WTC11 (cell line): Measurements from ENCODE around the gene ADCY2. TPM values are rescaled to one million over a fixed set of nuclear protein-coding genes. Genes with fewer than 3 reads are reported as not detected.

Experiments used
- ATAC-seq: fragments of 200-7000 bp; cut with Tn5 transposase; 2 replicates; pipeline ENCODE4 v1.10.0; 2021; ENCODE audit warnings: mild to moderate bottlenecking, moderate library complexity
- CTCF ChIA-PET: fragments of 300-600 bp; sonication (Branson Sonifier 250); formaldehyde crosslinking; loops from one replicate; lab custom pipeline; 2021; ENCODE audit warnings: antibody characterized with exemption; lab: Charles Lee
- POLR2A ChIA-PET: fragments of 350-600 bp; sonication (Branson Sonifier 250); formaldehyde crosslinking; loops from one replicate; lab custom pipeline; 2021; ENCODE audit warnings: antibody characterized with exemption; lab: Charles Lee
- DNase-seq: peaks from one replicate; pipeline ENCODE4 v3.0.0; 2021; ENCODE audit warnings: low spot score
- H3K27ac Mint-ChIP-seq: 2 replicates; pipeline ENCODE4 v1.8.0; 2021; ENCODE audit warnings: mixed read lengths
- H3K27me3 Mint-ChIP-seq: 2 replicates; pipeline ENCODE4 v1.8.0; 2021; ENCODE audit warnings: low read depth, mild to moderate bottlenecking, moderate library complexity, mixed read lengths
- H3K36me3 Mint-ChIP-seq: 2 replicates; pipeline ENCODE4 v1.8.0; 2021; ENCODE audit warnings: mixed read lengths
- H3K4me1 Mint-ChIP-seq: 2 replicates; pipeline ENCODE4 v1.8.0; 2022; ENCODE audit warnings: mixed read lengths
- H3K4me3 Mint-ChIP-seq: 2 replicates; pipeline ENCODE4 v1.8.0; 2021; ENCODE audit warnings: mild to moderate bottlenecking, moderate library complexity, mixed read lengths
- H3K9me3 Mint-ChIP-seq: 2 replicates; pipeline ENCODE4 v1.8.0; 2021; ENCODE audit warnings: mixed read lengths
- E2F5 ChIP-seq: sonication (generic); formaldehyde crosslinking; IDR thresholded peaks from 2 replicates; pipeline ENCODE4 v1.8.1; 2022; ENCODE audit warnings: mild to moderate bottlenecking, moderate library complexity, missing genetic modification reagents
- ELF4 ChIP-seq: sonication (generic); formaldehyde crosslinking; IDR thresholded peaks from 2 replicates; pipeline ENCODE4 v1.8.1; 2022; ENCODE audit warnings: low read depth, mild to moderate bottlenecking, moderate library complexity, missing genetic modification reagents
- ERG ChIP-seq: fragments of 250-450 bp; sonication (Bioruptor Pico); IDR thresholded peaks from 2 replicates; pipeline ENCODE4 v1.8.0; 2021; ENCODE audit warnings: mild to moderate bottlenecking
- ESRRA ChIP-seq: sonication (generic); formaldehyde crosslinking; IDR thresholded peaks from 2 replicates; pipeline ENCODE4 v1.8.1; 2022; ENCODE audit warnings: mild to moderate bottlenecking, missing genetic modification reagents, borderline replicate concordance
- ETV6 ChIP-seq: sonication (generic); formaldehyde crosslinking; IDR thresholded peaks from 2 replicates; pipeline ENCODE4 v1.8.1; 2022; ENCODE audit warnings: mild to moderate bottlenecking, missing genetic modification reagents
- FOXJ3 ChIP-seq: sonication (generic); formaldehyde crosslinking; IDR thresholded peaks from 2 replicates; pipeline ENCODE4 v1.9.0; 2021; ENCODE audit warnings: missing genetic modification reagents, mild to moderate bottlenecking, borderline replicate concordance
- MYBL2 ChIP-seq: sonication (generic); formaldehyde crosslinking; IDR thresholded peaks from 2 replicates; pipeline ENCODE4 v1.8.1; 2023; ENCODE audit warnings: mild to moderate bottlenecking, moderate library complexity, missing genetic modification reagents
- NFATC4 ChIP-seq: fragments of 250-450 bp; sonication (Bioruptor Pico); IDR thresholded peaks from 2 replicates; pipeline ENCODE4 v1.9.0; 2021; ENCODE audit warnings: mild to moderate bottlenecking
- NFYB ChIP-seq: sonication (generic); formaldehyde crosslinking; conservative IDR thresholded peaks from 2 replicates; pipeline ENCODE4 v1.8.0; 2022; ENCODE audit warnings: low read depth, missing genetic modification reagents
- PRRX2 ChIP-seq: fragments of 250-450 bp; sonication (Bioruptor Pico); IDR thresholded peaks from 2 replicates; pipeline ENCODE4 v1.8.0; 2021; ENCODE audit warnings: mild to moderate bottlenecking
- RORB ChIP-seq: fragments of 250-450 bp; sonication (Bioruptor Pico); IDR thresholded peaks from 2 replicates; pipeline ENCODE4 v1.9.0; 2021; ENCODE audit warnings: mild to moderate bottlenecking
- SMAD3 ChIP-seq: sonication (generic); formaldehyde crosslinking; IDR thresholded peaks from 2 replicates; pipeline ENCODE4 v1.8.0; 2022; ENCODE audit warnings: missing genetic modification reagents, mild to moderate bottlenecking, borderline replicate concordance
- TCF7 ChIP-seq: sonication (generic); formaldehyde crosslinking; IDR thresholded peaks from 2 replicates; pipeline ENCODE4 v1.8.0; 2022; ENCODE audit warnings: mild to moderate bottlenecking, low read depth, missing genetic modification reagents, moderate library complexity
- TEAD1 ChIP-seq: sonication (generic); formaldehyde crosslinking; IDR thresholded peaks from 2 replicates; pipeline ENCODE4 v1.8.0; 2022; ENCODE audit warnings: mild to moderate bottlenecking, missing genetic modification reagents
- USF1 ChIP-seq: sonication (generic); formaldehyde crosslinking; IDR thresholded peaks from 2 replicates; pipeline ENCODE4 v1.8.0; 2022; ENCODE audit warnings: mild to moderate bottlenecking, missing genetic modification reagents
- ZNF121 ChIP-seq: sonication (generic); formaldehyde crosslinking; IDR thresholded peaks from 2 replicates; pipeline ENCODE4 v1.8.0; 2023; ENCODE audit warnings: missing genetic modification reagents
- ZNF219 ChIP-seq: sonication (generic); formaldehyde crosslinking; IDR thresholded peaks from 2 replicates; pipeline ENCODE4 v1.8.0; 2023; ENCODE audit warnings: missing genetic modification reagents, mild to moderate bottlenecking, borderline replicate concordance
- ZNF423 ChIP-seq: fragments of 250-450 bp; sonication (Bioruptor Pico); IDR thresholded peaks from 2 replicates; pipeline ENCODE4 v2.1.2; 2022; ENCODE audit warnings: mild to moderate bottlenecking, moderate library complexity
- total RNA-seq: library from RNA; stranded (reverse); gene quantifications from 3 replicates; pipeline ENCODE4 v1.2.3, GENCODE V29; 2021
- TF ChIP-seq, protein P1 (sequence below): sonication (generic); formaldehyde crosslinking; IDR thresholded peaks from 2 replicates; pipeline ENCODE4 v1.8.1; 2022; ENCODE audit warnings: low read depth, mild to moderate bottlenecking, moderate library complexity, missing genetic modification reagents, borderline replicate concordance
- TF ChIP-seq, protein P2 (sequence below): sonication (generic); formaldehyde crosslinking; IDR thresholded peaks from 2 replicates; pipeline ENCODE4 v1.8.1; 2023; ENCODE audit warnings: mild to moderate bottlenecking, missing genetic modification reagents
- TF ChIP-seq, protein P3 (sequence below): sonication (generic); formaldehyde crosslinking; IDR thresholded peaks from 2 replicates; pipeline ENCODE4 v1.8.0; 2023; ENCODE audit warnings: missing genetic modification reagents

The ADCY2 gene
- total RNA-seq, 1 experiment from 2014 or later, result 142 TPM

DNA sequence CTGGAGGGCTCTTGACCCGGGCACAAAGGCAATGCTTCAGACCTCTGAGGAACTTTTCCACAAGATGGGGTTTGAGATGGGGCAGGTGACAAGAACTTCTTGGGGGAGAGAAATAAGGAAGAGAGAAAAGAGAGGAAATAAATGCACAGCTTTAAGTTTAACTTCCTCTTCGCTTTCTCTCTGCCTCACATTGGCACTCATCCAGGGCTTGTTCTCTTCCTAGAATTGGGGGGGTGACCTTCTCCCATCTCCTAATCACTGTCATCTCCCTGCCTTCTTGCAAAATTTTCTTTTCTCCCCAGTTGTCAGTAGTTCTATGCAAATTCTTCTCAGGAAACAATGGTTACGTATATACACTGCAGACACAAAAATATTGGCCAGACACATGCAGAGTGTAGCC, 19.1 kb upstream of the ADCY2 start (continued):
- TF ChIP-seq, protein P1, sequence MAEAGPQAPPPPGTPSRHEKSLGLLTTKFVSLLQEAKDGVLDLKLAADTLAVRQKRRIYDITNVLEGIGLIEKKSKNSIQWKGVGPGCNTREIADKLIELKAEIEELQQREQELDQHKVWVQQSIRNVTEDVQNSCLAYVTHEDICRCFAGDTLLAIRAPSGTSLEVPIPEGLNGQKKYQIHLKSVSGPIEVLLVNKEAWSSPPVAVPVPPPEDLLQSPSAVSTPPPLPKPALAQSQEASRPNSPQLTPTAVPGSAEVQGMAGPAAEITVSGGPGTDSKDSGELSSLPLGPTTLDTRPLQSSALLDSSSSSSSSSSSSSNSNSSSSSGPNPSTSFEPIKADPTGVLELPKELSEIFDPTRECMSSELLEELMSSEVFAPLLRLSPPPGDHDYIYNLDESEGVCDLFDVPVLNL (CRISPR knock-in tag), result no peak
- TF ChIP-seq, protein P2, sequence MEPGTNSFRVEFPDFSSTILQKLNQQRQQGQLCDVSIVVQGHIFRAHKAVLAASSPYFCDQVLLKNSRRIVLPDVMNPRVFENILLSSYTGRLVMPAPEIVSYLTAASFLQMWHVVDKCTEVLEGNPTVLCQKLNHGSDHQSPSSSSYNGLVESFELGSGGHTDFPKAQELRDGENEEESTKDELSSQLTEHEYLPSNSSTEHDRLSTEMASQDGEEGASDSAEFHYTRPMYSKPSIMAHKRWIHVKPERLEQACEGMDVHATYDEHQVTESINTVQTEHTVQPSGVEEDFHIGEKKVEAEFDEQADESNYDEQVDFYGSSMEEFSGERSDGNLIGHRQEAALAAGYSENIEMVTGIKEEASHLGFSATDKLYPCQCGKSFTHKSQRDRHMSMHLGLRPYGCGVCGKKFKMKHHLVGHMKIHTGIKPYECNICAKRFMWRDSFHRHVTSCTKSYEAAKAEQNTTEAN (CRISPR knock-in tag), result no peak
- TF ChIP-seq E2F5 (CRISPR knock-in tag), result no peak

GRCh38 chr5:7377761-7378160, 18.2 kb upstream of the ADCY2 start:
- ChIA-PET POLR2A (no interaction called here), CTCF (interaction anchor here (1.6 kb wide), 1 partner anchor 17 kb away, joined by 5 read pairs; no protein-coding TSS in a partner anchor)
- no peak for TF ChIP-seq ETV6
- no peak for TF ChIP-seq E2F5 (CRISPR knock-in tag)
- Mint-ChIP-seq H3K27ac (no peak overlapping the region), H3K27me3 (peaks cover 4% of the 10 kb centered on the region), H3K36me3 (peaks cover 9% of the 10 kb centered on the region), H3K9me3 (peaks cover 4% of the 10 kb centered on the region; the same call in 1 of the 2 replicates), H3K4me3 (no peak overlapping the region), H3K4me1 (peaks cover 5% of the 10 kb centered on the region; the same call in 1 of the 2 replicates)
- no peak for DNase-seq
- no peak for ATAC-seq

GRCh38 chr5:7382588-7382987, 13.3 kb upstream of the ADCY2 start:
- no peak for TF ChIP-seq NFYB (CRISPR knock-in tag)
- no peak for TF ChIP-seq TCF7 (CRISPR knock-in tag)
- TF ChIP-seq, all 79 proteins: peak for 0
- Mint-ChIP-seq H3K4me3 (no peak overlapping the region), H3K27ac (no peak overlapping the region), H3K27me3 (no peaks in the 10 kb centered on the region), H3K9me3 (no peaks in the 10 kb centered on the region), H3K4me1 (peaks cover 14% of the 10 kb centered on the region), H3K36me3 (no peaks in the 10 kb centered on the region)
- CTCF ChIA-PET, result interaction anchor here (0.9 kb wide), 1 partner anchor 12 kb away, joined by 5 read pairs; no protein-coding TSS in a partner anchor
- POLR2A ChIA-PET, result interaction anchor here (0.6 kb wide), 1 partner anchor 17 kb away, joined by 3 read pairs; no protein-coding TSS in a partner anchor
- DNase-seq (no peak), ATAC-seq (no peak)

DNA sequence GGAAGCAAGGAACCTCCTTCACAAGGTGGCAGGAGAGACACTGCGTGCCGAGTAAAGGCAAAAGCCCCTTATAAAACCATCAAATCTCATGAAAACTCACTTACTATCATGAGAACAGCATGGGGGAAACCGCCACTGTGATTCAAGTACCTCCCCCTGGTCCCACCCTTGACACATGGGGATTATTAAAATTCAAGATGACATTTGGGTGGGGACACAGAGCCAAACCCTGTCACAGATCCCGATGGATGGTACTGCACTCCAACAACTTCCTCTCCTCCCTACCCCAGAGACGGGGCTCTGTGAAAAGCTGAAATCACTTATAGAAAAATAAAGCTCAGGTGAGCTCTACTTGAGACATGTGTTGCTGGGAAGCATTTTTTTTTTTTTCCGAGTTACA, 10.3 kb upstream of the ADCY2 start:
- DNase-seq (no peak), ATAC-seq (no peak)
- Mint-ChIP-seq H3K36me3 (no peaks in the 10 kb centered on the region), H3K4me1 (peaks cover 19% of the 10 kb centered on the region), H3K9me3 (no peaks in the 10 kb centered on the region), H3K27ac (no peak overlapping the region), H3K27me3 (no peaks in the 10 kb centered on the region), H3K4me3 (no peak overlapping the region)
- POLR2A ChIA-PET, result interaction anchor here (1.0 kb wide), 1 partner anchor 9 kb away, joined by 3 read pairs; no protein-coding TSS in a partner anchor
- CTCF ChIA-PET, result interaction anchor here (1.1 kb wide), 1 partner anchor 9 kb away, joined by 4 read pairs; no protein-coding TSS in a partner anchor
- TF ChIP-seq ERG (no peak), NFATC4 (CRISPR knock-in tag) (no peak), ZNF121 (CRISPR knock-in tag) (no peak), MYBL2 (CRISPR knock-in tag) (no peak), ZNF219 (CRISPR knock-in tag) (no peak), TEAD1 (CRISPR knock-in tag) (no peak), ETV6 (no peak), PRRX2 (CRISPR knock-in tag) (no peak), ZNF423 (CRISPR knock-in tag) (no peak), ELF4 (CRISPR knock-in tag) (no peak), ESRRA (no peak), USF1 (no peak), SMAD3 (CRISPR knock-in tag) (no peak), RORB (CRISPR knock-in tag) (no peak), FOXJ3 (CRISPR knock-in tag) (no peak)
- TF ChIP-seq, protein P1 (CRISPR knock-in tag), result no peak
- TF ChIP-seq, protein P3, sequence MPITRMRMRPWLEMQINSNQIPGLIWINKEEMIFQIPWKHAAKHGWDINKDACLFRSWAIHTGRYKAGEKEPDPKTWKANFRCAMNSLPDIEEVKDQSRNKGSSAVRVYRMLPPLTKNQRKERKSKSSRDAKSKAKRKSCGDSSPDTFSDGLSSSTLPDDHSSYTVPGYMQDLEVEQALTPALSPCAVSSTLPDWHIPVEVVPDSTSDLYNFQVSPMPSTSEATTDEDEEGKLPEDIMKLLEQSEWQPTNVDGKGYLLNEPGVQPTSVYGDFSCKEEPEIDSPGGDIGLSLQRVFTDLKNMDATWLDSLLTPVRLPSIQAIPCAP (CRISPR knock-in tag), result no peak
